PC-9 (cell line): ENCODE results near the gene PIGR. TPM values are rescaled to one million over a fixed set of nuclear protein-coding genes. Genes with fewer than 3 reads are reported as not detected.

ENCODE experiments used
- BruUV-seq: library from RNA; stranded (reverse); fragments of 400-500 nt; replicated peaks from 2 replicates; lab custom pipeline; 2021; lab: Mats Ljungman, UMichigan
- CTCF ChIA-PET: fragments of 300-600 bp; sonication (Branson Sonifier 250); formaldehyde crosslinking; loops from one replicate; lab custom pipeline; 2022; ENCODE audit warnings: antibody characterized with exemption; lab: Charles Lee
- POLR2A ChIA-PET: fragments of 300-600 bp; sonication (Branson Sonifier 250); formaldehyde crosslinking; loops from one replicate; lab custom pipeline; 2022; ENCODE audit warnings: antibody characterized with exemption; ENCODE audit not compliant: unreplicated experiment; lab: Charles Lee
- DNase-seq, 2 experiments: peaks; one replicate each; pipeline versions ENCODE4 v3.0.0 to v3.0.0-alpha.2; 2015 to 2022; ENCODE audit warnings: mixed read lengths in 1 of 2
- H2AFZ ChIP-seq: fragments of 200-600 bp; sonication (generic); 2 replicates; pipeline ENCODE4 v1.8.1; 2017; ENCODE audit warnings: antibody characterized with exemption
- H3F3A ChIP-seq: fragments of 200-600 bp; sonication (generic); 2 replicates; pipeline ENCODE4 v1.8.1; 2017; ENCODE audit warnings: antibody characterized with exemption, mild to moderate bottlenecking, low read depth; ENCODE audit not compliant: insufficient read depth
- H3K27ac ChIP-seq: fragments of 200-600 bp; sonication (generic); 2 replicates; pipeline ENCODE4 v1.6.1; 2016; ENCODE audit warnings: mixed run types
- H3K27me3 ChIP-seq: fragments of 200-600 bp; sonication (generic); 2 replicates; pipeline ENCODE4 v1.6.1; 2016; ENCODE audit warnings: low read depth, mixed run types; ENCODE audit not compliant: insufficient read depth
- H3K36me3 ChIP-seq: fragments of 200-600 bp; sonication (generic); 2 replicates; pipeline ENCODE4 v1.6.1; 2016; ENCODE audit warnings: low read depth, mixed run types
- H3K4me1 ChIP-seq: fragments of 200-600 bp; sonication (generic); replicated peaks from 2 replicates; pipeline ENCODE4 v1.6.1; 2016; ENCODE audit warnings: mixed run types; ENCODE audit not compliant: insufficient read depth
- H3K4me2 ChIP-seq: fragments of 200-600 bp; sonication (generic); 2 replicates; pipeline ENCODE4 v1.6.1; 2017; ENCODE audit warnings: mixed run types
- H3K4me3 ChIP-seq: fragments of 200-600 bp; sonication (generic); 2 replicates; pipeline ENCODE4 v1.6.1; 2016; ENCODE audit warnings: mixed run types
- H3K79me2 ChIP-seq: fragments of 200-600 bp; sonication (generic); 2 replicates; pipeline ENCODE4 v1.6.1; 2017; ENCODE audit warnings: low read depth, mixed run types
- H3K9me2 ChIP-seq: fragments of 200-600 bp; sonication (generic); 2 replicates; pipeline ENCODE4 v1.8.1; 2017; ENCODE audit warnings: mild to moderate bottlenecking; ENCODE audit not compliant: insufficient read depth
- H3K9me3 ChIP-seq: fragments of 200-600 bp; sonication (generic); 2 replicates; pipeline ENCODE4 v1.8.1; 2016; ENCODE audit warnings: low read depth; ENCODE audit not compliant: insufficient read depth
- H4K20me1 ChIP-seq: fragments of 200-600 bp; sonication (generic); 2 replicates; pipeline ENCODE4 v1.8.1; 2017; ENCODE audit not compliant: insufficient read depth
- CTCF ChIP-seq: fragments of 200-600 bp; sonication (generic); conservative IDR thresholded peaks from 2 replicates; pipeline ENCODE4 v1.6.1; 2017; ENCODE audit warnings: mixed run types, antibody characterized with exemption, mild to moderate bottlenecking, moderate library complexity
- EZH2 ChIP-seq: fragments of 200-600 bp; sonication (generic); IDR thresholded peaks from 2 replicates; pipeline ENCODE4 v1.8.0; 2017; ENCODE audit warnings: antibody characterized with exemption, low read depth
- intact Hi-C: fragments of 100-400 bp; cut with micrococcal nuclease; formaldehyde crosslinking; loops from one replicate; pipeline ENCODE4 v1.10.0; 2022; ENCODE audit not compliant: unreplicated experiment
- total RNA-seq: library from RNA; stranded (reverse); gene quantifications from 2 replicates; pipeline ENCODE4 v1.2.3, GENCODE V29; 2021

PIGR gene
- total RNA-seq, 1 experiment from 2014 or later = not detected

- H3K9me3 ChIP-seq = no peaks in the 10 kb centered on the region
- peak overlapping the region; percentile 24; the same call in 1 of the 2 replicates for H3K27ac ChIP-seq
- peaks cover 15% of the 10 kb centered on the region; the same call in 1 of the 2 replicates for H3F3A ChIP-seq
- no peaks in the 10 kb centered on the region for H3K9me2 ChIP-seq
- no peaks in the 10 kb centered on the region for H3K36me3 ChIP-seq
- peak overlapping the region; percentile 65; the same call in 1 of the 2 replicates for H2AFZ ChIP-seq
- no peaks in the 10 kb centered on the region for H3K27me3 ChIP-seq
- H3K4me2 ChIP-seq = peak overlapping the region; percentile 56
- CTCF ChIA-PET = interaction anchor here (0.5 kb wide), 1 partner anchor 13 kb away, joined by 10 read pairs; no protein-coding TSS in a partner anchor
- H3K4me1 ChIP-seq = peaks cover 37% of the 10 kb centered on the region
- no peaks in the 10 kb centered on the region for H4K20me1 ChIP-seq
- peak in 1 of 2 experiments; percentile 27 for DNase-seq
- TF ChIP-seq CTCF (no peak), EZH2 (no peak)
- intact Hi-C loops = loop anchor here (1.0 kb wide), 1 partner anchor 9 kb away; no protein-coding TSS in a partner anchor
- H3K4me3 ChIP-seq = no peak overlapping the region
- no peaks in the 10 kb centered on the region for H3K79me2 ChIP-seq
- POLR2A ChIA-PET = interaction anchor here (0.6 to 0.7 kb wide), 4 partner anchors 32 to 373 kb away, joined by 3 to 8 read pairs (median 3); no protein-coding TSS in a partner anchor
- no TSS peak for BruUV-seq
Observed at GRCh38 chr1:206895837-206896242, 50.4 kb downstream of the PIGR start.

GRCh38 chr1:206895325-206895724 lies 50.9 kb downstream of the PIGR start:
- no peaks in the 10 kb centered on the region for H3K27me3 ChIP-seq
- H3K4me1 ChIP-seq = peaks cover 37% of the 10 kb centered on the region
- H3K36me3 ChIP-seq = no peaks in the 10 kb centered on the region
- H3K27ac ChIP-seq = peak overlapping the region; percentile 24; the same call in 1 of the 2 replicates
- peaks cover 15% of the 10 kb centered on the region; the same call in 1 of the 2 replicates for H3F3A ChIP-seq
- no peaks in the 10 kb centered on the region for H4K20me1 ChIP-seq
- no peaks in the 10 kb centered on the region for H3K9me3 ChIP-seq
- peak overlapping the region; percentile 56 for H3K4me2 ChIP-seq
- intact Hi-C loops = loop anchor here (1.0 kb wide), 1 partner anchor 10 kb away; no protein-coding TSS in a partner anchor
- no peak overlapping the region for H3K4me3 ChIP-seq
- no peaks in the 10 kb centered on the region for H3K9me2 ChIP-seq
- POLR2A ChIA-PET = interaction anchor here (0.5 to 0.7 kb wide), 6 partner anchors 32 to 426 kb away, joined by 3 to 8 read pairs (median 4); partner anchors contain the start of gene CD55
- no peak for TF ChIP-seq CTCF
- no peak for TF ChIP-seq EZH2
- no peaks in the 10 kb centered on the region for H3K79me2 ChIP-seq
- BruUV-seq = no TSS peak
- DNase-seq = peak; percentile 65 to 71
- H2AFZ ChIP-seq = peak overlapping the region; percentile 65; the same call in 1 of the 2 replicates
- CTCF ChIA-PET = interaction anchor here (0.5 to 0.7 kb wide), 2 partner anchors 14 kb away, joined by 3 to 11 read pairs; no protein-coding TSS in a partner anchor

- Histone ChIP-seq H3K36me3 (no peaks in the 10 kb centered on the region), H3K4me1 (peaks cover 29% of the 10 kb centered on the region), H3K27me3 (no peaks in the 10 kb centered on the region), H2AFZ (no peak overlapping the region), H4K20me1 (no peaks in the 10 kb centered on the region), H3F3A (peaks cover 15% of the 10 kb centered on the region; the same call in 1 of the 2 replicates), H3K27ac (no peak overlapping the region), H3K79me2 (no peaks in the 10 kb centered on the region), H3K9me2 (no peaks in the 10 kb centered on the region), H3K4me3 (no peak overlapping the region), H3K4me2 (no peak overlapping the region), H3K9me3 (no peaks in the 10 kb centered on the region)
- BruUV-seq = no TSS peak
- no peak for DNase-seq
- ChIA-PET CTCF (no interaction called here), POLR2A (no interaction called here)
- intact Hi-C loops = no loop called here
- TF ChIP-seq CTCF (no peak), EZH2 (no peak)
Observed at GRCh38 chr1:206893380-206893779, 52.9 kb downstream of the PIGR start.
